ENCODE results near the gene STXBP6.

STXBP6 gene

GRCh38 chr14:24958271-24958670, 91.7 kb downstream of the STXBP6 start:
- TF ChIP-seq SPI1 (IDR thresholded peaks at IDR 0.05; ENCODE audit: borderline replicate concordance, low read depth) (no peak), REST (IDR thresholded peaks at IDR 0.05; ENCODE audit: insufficient replicate concordance, low read depth) (no peak), CTCF (IDR thresholded peaks at IDR 0.05; ENCODE audit: insufficient read depth, low read length) (no peak), GABPA (IDR thresholded peaks at IDR 0.05; ENCODE audit: low read depth) (no peak), POLR2AphosphoS5 (IDR thresholded peaks at IDR 0.05; ENCODE audit: low read depth) (no peak)
- H3K27me3 ChIP-seq (ENCODE audit: insufficient read depth, poor library complexity, severe bottlenecking), result no peaks in the 10 kb centered on the region
- no peak for DNase-seq (ENCODE audit: low read depth in 1 of 2, low spot score in 1 of 2)
- H3K4me3 ChIP-seq (replicated peaks; ENCODE audit: insufficient read depth, low read length), result no peak overlapping the region
- H3K27ac ChIP-seq (replicated peaks), result no peak overlapping the region

GRCh38 chr14:24957814-24958213, 92.1 kb downstream of the STXBP6 start:
- TF ChIP-seq GABPA (IDR thresholded peaks at IDR 0.05; ENCODE audit: low read depth) (no peak), REST (IDR thresholded peaks at IDR 0.05; ENCODE audit: insufficient replicate concordance, low read depth) (no peak), CTCF (IDR thresholded peaks at IDR 0.05; ENCODE audit: insufficient read depth, low read length) (no peak), POLR2AphosphoS5 (IDR thresholded peaks at IDR 0.05; ENCODE audit: low read depth) (no peak), SPI1 (IDR thresholded peaks at IDR 0.05; ENCODE audit: borderline replicate concordance, low read depth) (no peak)
- Histone ChIP-seq H3K4me3 (replicated peaks; ENCODE audit: insufficient read depth, low read length) (no peak overlapping the region), H3K27ac (replicated peaks) (no peak overlapping the region), H3K27me3 (ENCODE audit: insufficient read depth, poor library complexity, severe bottlenecking) (no peaks in the 10 kb centered on the region)
- DNase-seq (ENCODE audit: low read depth in 1 of 2, low spot score in 1 of 2), result no peak

GRCh38 chr14:24956104-24956503, 93.8 kb downstream of the STXBP6 start:
- DNase-seq (ENCODE audit: low read depth in 1 of 2, low spot score in 1 of 2), result no peak
- no peak overlapping the region for H3K4me3 ChIP-seq (replicated peaks; ENCODE audit: insufficient read depth, low read length)

More at GRCh38 chr14:24956104-24956503, 93.8 kb downstream of the STXBP6 start:
- no peak overlapping the region for H3K27ac ChIP-seq (replicated peaks)
- no peaks in the 10 kb centered on the region for H3K27me3 ChIP-seq (ENCODE audit: insufficient read depth, poor library complexity, severe bottlenecking)
- TF ChIP-seq GABPA (IDR thresholded peaks at IDR 0.05; ENCODE audit: low read depth), result no peak
- no peak for TF ChIP-seq SPI1 (IDR thresholded peaks at IDR 0.05; ENCODE audit: borderline replicate concordance, low read depth)
- TF ChIP-seq REST (IDR thresholded peaks at IDR 0.05; ENCODE audit: insufficient replicate concordance, low read depth), result no peak
- TF ChIP-seq POLR2AphosphoS5 (IDR thresholded peaks at IDR 0.05; ENCODE audit: low read depth), result no peak
- no peak for TF ChIP-seq CTCF (IDR thresholded peaks at IDR 0.05; ENCODE audit: insufficient read depth, low read length)
